PC-3 (cell line): ENCODE measurements around the gene ODF2L. TPM values are rescaled to one million over a fixed set of nuclear protein-coding genes. Genes with fewer than 3 reads are reported as not detected.
A peak's percentile ranks its signal among the peaks of the same experiment; 100 is the strongest.

Source experiments
- ATAC-seq: fragments of 200-7000 bp; cut with Tn5 transposase; 2 replicates; pipeline ENCODE4 v1.9.1; 2020; ENCODE audit warnings: mild to moderate bottlenecking, moderate library complexity
- BruUV-seq: library from RNA; stranded (reverse); fragments of 400-500 nt; replicated peaks from 2 replicates; lab custom pipeline; 2021; lab: Mats Ljungman, UMichigan
- CTCF ChIA-PET: fragments of 300-600 bp; sonication (Branson Sonifier 250); formaldehyde crosslinking; loops from one replicate; lab custom pipeline; 2022; ENCODE audit warnings: antibody characterized with exemption; lab: Charles Lee
- POLR2A ChIA-PET: fragments of 300-600 bp; sonication (Branson Sonifier 250); formaldehyde crosslinking; loops from one replicate; lab custom pipeline; 2022; ENCODE audit warnings: antibody characterized with exemption; ENCODE audit not compliant: unreplicated experiment; lab: Charles Lee
- DNase-seq: peaks from one replicate; pipeline ENCODE4 v3.0.0-alpha.2; 2015
- H2AFZ ChIP-seq: fragments of 300-600 bp; sonication (generic); 2 replicates; pipeline ENCODE4 v1.6.0; 2016; ENCODE audit warnings: antibody characterized with exemption, low read length
- H3F3A ChIP-seq: fragments of 300-600 bp; sonication (generic); one replicate; pipeline ENCODE4 v1.6.0; 2017; ENCODE audit warnings: antibody characterized with exemption, low read length, control low read depth, mild to moderate bottlenecking; ENCODE audit not compliant: unreplicated experiment
- H3K27ac ChIP-seq: fragments of 300-600 bp; sonication (generic); 2 replicates; pipeline ENCODE4 v1.5.1; 2016; ENCODE audit warnings: mild to moderate bottlenecking, low read length
- H3K27me3 ChIP-seq: fragments of 300-600 bp; sonication (generic); 2 replicates; pipeline ENCODE4 v1.6.1; 2016; ENCODE audit warnings: low read length, mixed read lengths
- H3K36me3 ChIP-seq: fragments of 300-600 bp; sonication (generic); 2 replicates; pipeline ENCODE4 v1.6.1; 2016; ENCODE audit warnings: low read depth, mixed run types, low read length, mixed read lengths
- H3K4me1 ChIP-seq: fragments of 300-600 bp; sonication (generic); 2 replicates; pipeline ENCODE4 v1.5.1; 2016; ENCODE audit warnings: low read length; ENCODE audit not compliant: insufficient read depth
- H3K4me2 ChIP-seq: fragments of 300-600 bp; sonication (generic); 2 replicates; pipeline ENCODE4 v1.6.0; 2016; ENCODE audit warnings: low read length
- H3K4me3 ChIP-seq: fragments of 300-600 bp; sonication (generic); 2 replicates; pipeline ENCODE4 v1.5.1; 2016; ENCODE audit warnings: mild to moderate bottlenecking, low read length, mixed read lengths
- H3K79me2 ChIP-seq: fragments of 300-600 bp; sonication (generic); 2 replicates; pipeline ENCODE4 v1.6.1; 2017; ENCODE audit warnings: low read length, mixed read lengths
- H3K9ac ChIP-seq: fragments of 300-600 bp; sonication (generic); 2 replicates; pipeline ENCODE4 v1.6.0; 2016; ENCODE audit warnings: mild to moderate bottlenecking, low read length
- H3K9me2 ChIP-seq: fragments of 300-600 bp; sonication (generic); replicated peaks from 2 replicates; pipeline ENCODE4 v1.6.1; 2016; ENCODE audit warnings: mixed run types, low read length, mixed read lengths
- H3K9me3 ChIP-seq: fragments of 300-600 bp; sonication (generic); 2 replicates; pipeline ENCODE4 v1.6.1; 2016; ENCODE audit warnings: low read length, mixed read lengths
- H4K20me1 ChIP-seq: fragments of 300-600 bp; sonication (generic); 2 replicates; pipeline ENCODE4 v1.6.1; 2016; ENCODE audit warnings: low read length, mixed read lengths
- EZH2 ChIP-seq: fragments of 300-600 bp; sonication (generic); IDR thresholded peaks from one replicate; pipeline ENCODE4 v1.6.1; 2017; ENCODE audit warnings: antibody characterized with exemption, mild to moderate bottlenecking, low read length; ENCODE audit not compliant: unreplicated experiment
- EZH2phosphoT487 ChIP-seq: fragments of 300-600 bp; sonication (generic); IDR thresholded peaks from 2 replicates; pipeline ENCODE4 v1.6.1; 2018; ENCODE audit warnings: mild to moderate bottlenecking, antibody characterized with exemption, low read length, borderline replicate concordance
- intact Hi-C: fragments of 100-400 bp; cut with micrococcal nuclease; formaldehyde crosslinking; loops from 2 replicates; pipeline ENCODE4 v1.9.0; 2023
- total RNA-seq: library from RNA; depleted of rRNA; stranded (reverse); fragments of >200 nt; gene quantifications from 2 replicates; pipeline ENCODE4 v1.2.3, GENCODE V29; 2014
- TF ChIP-seq, protein P1 (sequence below): fragments of 300-600 bp; sonication (generic); conservative IDR thresholded peaks from 2 replicates; pipeline ENCODE4 v1.5.1; 2017; ENCODE audit warnings: antibody characterized with exemption, low read depth, mild to moderate bottlenecking, low read length

The ODF2L gene
- total RNA-seq, 1 experiment from 2014 or later: 21.8 TPM

DNA sequence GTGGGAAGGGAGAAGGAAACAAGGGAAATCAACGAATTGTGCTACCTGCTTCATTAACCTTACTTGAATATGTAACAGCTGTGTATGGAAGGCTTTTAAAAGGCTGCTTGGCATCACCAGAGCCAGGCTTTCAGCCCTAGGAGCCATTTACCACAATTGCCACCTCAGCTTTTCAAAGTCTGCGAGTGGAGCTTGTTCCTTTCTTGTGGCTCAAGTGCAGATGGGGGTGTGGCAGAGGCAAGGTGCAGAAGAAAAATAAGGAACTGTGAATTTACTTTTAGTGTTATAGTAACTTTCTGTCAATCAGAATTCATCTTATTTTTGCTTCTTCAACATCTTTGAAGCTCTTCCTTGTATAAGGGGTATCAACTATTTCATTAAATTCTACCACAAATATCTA lies 45.5 kb upstream of the ODF2L start:
- no peaks in the 10 kb centered on the region for H3K79me2 ChIP-seq
- POLR2A ChIA-PET: no interaction called here
- no peak overlapping the region for H3K4me2 ChIP-seq
- H3F3A ChIP-seq: no peaks in the 10 kb centered on the region
- H3K27me3 ChIP-seq: no peaks in the 10 kb centered on the region
- no peak overlapping the region for H3K27ac ChIP-seq
- DNase-seq (no peak), ATAC-seq (no peak)
- H3K9ac ChIP-seq: no peak overlapping the region
- no TSS peak for BruUV-seq
- no peak overlapping the region for H3K4me3 ChIP-seq
- H3K36me3 ChIP-seq: no peaks in the 10 kb centered on the region
- H3K9me3 ChIP-seq: no peaks in the 10 kb centered on the region
- H3K9me2 ChIP-seq: no peaks in the 10 kb centered on the region
- intact Hi-C loops: no loop called here
- TF ChIP-seq, protein P1, sequence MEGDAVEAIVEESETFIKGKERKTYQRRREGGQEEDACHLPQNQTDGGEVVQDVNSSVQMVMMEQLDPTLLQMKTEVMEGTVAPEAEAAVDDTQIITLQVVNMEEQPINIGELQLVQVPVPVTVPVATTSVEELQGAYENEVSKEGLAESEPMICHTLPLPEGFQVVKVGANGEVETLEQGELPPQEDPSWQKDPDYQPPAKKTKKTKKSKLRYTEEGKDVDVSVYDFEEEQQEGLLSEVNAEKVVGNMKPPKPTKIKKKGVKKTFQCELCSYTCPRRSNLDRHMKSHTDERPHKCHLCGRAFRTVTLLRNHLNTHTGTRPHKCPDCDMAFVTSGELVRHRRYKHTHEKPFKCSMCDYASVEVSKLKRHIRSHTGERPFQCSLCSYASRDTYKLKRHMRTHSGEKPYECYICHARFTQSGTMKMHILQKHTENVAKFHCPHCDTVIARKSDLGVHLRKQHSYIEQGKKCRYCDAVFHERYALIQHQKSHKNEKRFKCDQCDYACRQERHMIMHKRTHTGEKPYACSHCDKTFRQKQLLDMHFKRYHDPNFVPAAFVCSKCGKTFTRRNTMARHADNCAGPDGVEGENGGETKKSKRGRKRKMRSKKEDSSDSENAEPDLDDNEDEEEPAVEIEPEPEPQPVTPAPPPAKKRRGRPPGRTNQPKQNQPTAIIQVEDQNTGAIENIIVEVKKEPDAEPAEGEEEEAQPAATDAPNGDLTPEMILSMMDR: no peak
- no peak for TF ChIP-seq EZH2phosphoT487
- TF ChIP-seq EZH2: no peak
- no peak overlapping the region for H2AFZ ChIP-seq
- CTCF ChIA-PET: no interaction called here
- no peaks in the 10 kb centered on the region for H3K4me1 ChIP-seq
- no peaks in the 10 kb centered on the region for H4K20me1 ChIP-seq

DNA sequence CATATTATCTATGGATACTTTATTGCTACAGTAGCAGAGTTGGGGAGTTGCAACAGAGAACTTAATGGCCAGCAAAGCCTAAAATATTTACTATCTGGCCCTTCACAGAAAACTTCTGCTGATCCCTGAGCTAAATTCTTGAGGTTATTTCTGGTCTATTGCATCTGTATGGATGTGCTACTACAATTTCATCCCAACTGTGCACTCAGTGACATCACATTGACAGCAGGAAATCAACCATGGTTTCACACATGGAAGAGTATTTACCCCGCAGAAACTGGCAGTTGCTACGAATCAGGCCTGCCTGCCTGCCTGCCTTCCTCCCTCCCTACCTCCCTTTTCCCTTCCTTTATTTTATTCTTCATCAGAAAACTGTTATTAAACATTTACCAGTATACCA lies 39.9 kb upstream of the ODF2L start:
- Histone ChIP-seq H3K27me3 (no peaks in the 10 kb centered on the region), H3K4me1 (peaks cover 30% of the 10 kb centered on the region), H3K9me2 (no peaks in the 10 kb centered on the region), H3K27ac (no peak overlapping the region), H3K36me3 (no peaks in the 10 kb centered on the region), H3K79me2 (no peaks in the 10 kb centered on the region), H3K4me2 (no peak overlapping the region), H3K9ac (no peak overlapping the region), H3F3A (no peaks in the 10 kb centered on the region), H2AFZ (no peak overlapping the region), H3K4me3 (no peak overlapping the region), H4K20me1 (no peaks in the 10 kb centered on the region), H3K9me3 (no peaks in the 10 kb centered on the region)
- TF ChIP-seq EZH2phosphoT487: no peak
- TF ChIP-seq, protein P1: no peak
- no peak for TF ChIP-seq EZH2
- intact Hi-C loops: no loop called here
- ChIA-PET POLR2A (no interaction called here), CTCF (interaction anchor here (0.5 to 0.6 kb wide), 2 partner anchors 21 to 268 kb away, joined by 3 read pairs; no protein-coding TSS in a partner anchor)
- no TSS peak for BruUV-seq
- ATAC-seq (no peak), DNase-seq (no peak)

DNA sequence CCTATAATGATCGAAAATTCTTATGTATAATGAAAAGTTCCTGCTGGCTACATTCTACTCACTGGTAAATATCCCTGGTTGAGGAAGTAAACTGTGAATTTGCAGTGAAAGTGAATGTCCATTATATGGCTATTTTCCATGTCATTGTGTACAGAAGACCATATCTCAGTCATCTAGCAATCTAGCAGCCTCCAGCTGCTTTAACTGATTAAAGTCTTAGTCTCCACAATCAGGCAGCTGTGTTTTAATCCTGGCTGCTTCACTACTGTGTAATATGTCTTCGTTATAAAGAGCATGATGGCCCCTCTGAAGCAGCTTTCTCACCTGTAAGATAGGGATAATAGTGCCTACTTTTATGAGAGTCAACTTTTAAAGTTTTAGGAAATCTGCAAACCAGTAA lies 39.2 kb upstream of the ODF2L start:
- ATAC-seq: no peak
- no peaks in the 10 kb centered on the region for H3K27me3 ChIP-seq
- ChIA-PET CTCF (interaction anchor here (0.6 kb wide), 1 partner anchor 22 kb away, joined by 3 read pairs; no protein-coding TSS in a partner anchor), POLR2A (no interaction called here)
- H3K4me2 ChIP-seq: no peak overlapping the region
- TF ChIP-seq EZH2 (no peak), EZH2phosphoT487 (no peak)
- TF ChIP-seq, protein P1: no peak
- DNase-seq: no peak
- H3K9me3 ChIP-seq: no peaks in the 10 kb centered on the region
- H3K27ac ChIP-seq: peak overlapping the region; percentile 65; the same call in 1 of the 2 replicates
- no peak overlapping the region for H2AFZ ChIP-seq
- H3K9me2 ChIP-seq: no peaks in the 10 kb centered on the region
- H3K79me2 ChIP-seq: no peaks in the 10 kb centered on the region
- no peak overlapping the region for H3K4me3 ChIP-seq
- intact Hi-C loops: no loop called here
- H3F3A ChIP-seq: peaks cover 1% of the 10 kb centered on the region
- no peaks in the 10 kb centered on the region for H3K36me3 ChIP-seq
- H3K4me1 ChIP-seq: peaks cover 37% of the 10 kb centered on the region
- H4K20me1 ChIP-seq: no peaks in the 10 kb centered on the region
- BruUV-seq: no TSS peak
- H3K9ac ChIP-seq: no peak overlapping the region
